Measurements from ENCODE around the gene MBOAT1.

GRCh38 chr6:20104696-20105095 is 107.6 kb downstream of the MBOAT1 start:
- TF ChIP-seq EP300 (IDR thresholded peaks at IDR 0.05) = no peak
- no peak for TF ChIP-seq CTCF (IDR thresholded peaks at IDR 0.05)
- no peak for TF ChIP-seq POLR2A (IDR thresholded peaks at IDR 0.05)

Data from suprapubic skin (tissue), 3 donors.